CD4-positive, alpha-beta T cell (primary cell): ENCODE results near the gene F11R. TPM values are rescaled to one million over a fixed set of nuclear protein-coding genes. Genes with fewer than 3 reads are reported as not detected.
"Not testable (repeated sequence)": the region's sequence is repeated elsewhere in the genome, so short reads cannot be mapped to it uniquely, and the experiment has no call there.

ENCODE experiments used
- ATAC-seq: fragments of 200-7000 bp; cut with Tn5 transposase; one replicate; pipeline ENCODE4 v1.10.0; 2022; ENCODE audit warnings: mild to moderate bottlenecking; ENCODE audit not compliant: poor library complexity
- CTCF ChIA-PET: fragments of 350-600 bp; sonication (Branson Sonifier 250); formaldehyde crosslinking; loops from one replicate; lab custom pipeline; 2021; ENCODE audit warnings: antibody characterized with exemption, inconsistent platforms; lab: Charles Lee
- POLR2A ChIA-PET: fragments of 350-600 bp; sonication (Branson Sonifier 250); formaldehyde crosslinking; loops from one replicate; lab custom pipeline; 2021; ENCODE audit warnings: antibody characterized with exemption, inconsistent platforms; lab: Charles Lee
- DNase-seq, 14 experiments: peaks; one replicate each; pipeline ENCODE4 v3.0.0-alpha.2; 2013 to 2020; ENCODE audit warnings: mixed read lengths in 2 of 14
- H3K27ac ChIP-seq, 2 donors: one replicate each; pipeline versions ENCODE4 v1.5.1 to v1.7.0; 2013; ENCODE audit warnings: low read length in 2 of 2, low read depth in 1 of 2, mild to moderate bottlenecking in 1 of 2
- H3K27me3 ChIP-seq, 2 experiments: 1 replicate in 1 of 2; 2 replicates in 1 of 2; pipeline versions ENCODE4 v1.6.1 to v1.7.0; 2013; ENCODE audit warnings: low read length in 2 of 2, control low read depth in 1 of 2, mild to moderate bottlenecking in 1 of 2, moderate library complexity in 1 of 2; ENCODE audit not compliant: insufficient read depth in 2 of 2, control insufficient read depth in 1 of 2
- H3K36me3 ChIP-seq: one replicate; pipeline ENCODE4 v1.6.1; 2013; ENCODE audit warnings: low read length, control low read depth; ENCODE audit not compliant: insufficient read depth
- H3K4me1 ChIP-seq: one replicate; pipeline ENCODE4 v1.6.1; 2013; ENCODE audit warnings: low read length, control low read depth; ENCODE audit not compliant: insufficient read depth
- H3K4me3 ChIP-seq: one replicate; pipeline ENCODE4 v1.5.1; 2013; ENCODE audit warnings: mild to moderate bottlenecking, low read length, moderate library complexity
- H3K9me3 ChIP-seq, 2 experiments: 1 replicate in 1 of 2; 2 replicates in 1 of 2; pipeline versions ENCODE4 v1.6.1 to v1.7.0; 2013; ENCODE audit warnings: low read length in 2 of 2, mild to moderate bottlenecking in 2 of 2, control low read depth in 1 of 2, moderate library complexity in 1 of 2; ENCODE audit not compliant: control insufficient read depth in 1 of 2, insufficient read depth in 1 of 2
- H3K27ac Mint-ChIP-seq: one replicate; pipeline ENCODE4 v1.8.0; 2020; ENCODE audit warnings: mixed read lengths
- H3K27me3 Mint-ChIP-seq: one replicate; pipeline ENCODE4 v1.8.0; 2021; ENCODE audit warnings: mixed read lengths
- H3K36me3 Mint-ChIP-seq: one replicate; pipeline ENCODE4 v1.8.0; 2021; ENCODE audit warnings: low read depth, mixed read lengths
- H3K4me1 Mint-ChIP-seq: one replicate; pipeline ENCODE4 v1.8.0; 2021; ENCODE audit warnings: low read depth, mixed read lengths
- H3K4me3 Mint-ChIP-seq: one replicate; pipeline ENCODE4 v1.8.0; 2020; ENCODE audit warnings: mild to moderate bottlenecking, mixed read lengths
- H3K9me3 Mint-ChIP-seq: one replicate; pipeline ENCODE4 v1.8.0; 2020; ENCODE audit warnings: mixed read lengths
- CTCF ChIP-seq: fragments of 200-600 bp; IDR thresholded peaks from one replicate; pipeline ENCODE4 v1.8.0; 2022; ENCODE audit warnings: antibody characterized with exemption, mild to moderate bottlenecking
- intact Hi-C, 2 experiments: fragments of 100-400 bp; cut with DNase I in 1 of 2; cut with micrococcal nuclease in 1 of 2; formaldehyde crosslinking; loops; one replicate each; pipeline versions ENCODE4 v1.15.1 to v1.9.0; 2023 to 2025; cut with DNase I, micrococcal nuclease
- total RNA-seq, 174 experiments: library from RNA in 2 of 174; stranded (reverse) in 2 of 174; gene quantifications; one replicate each; pipeline ENCODE4 v1.2.3 and lab custom pipeline; 2021 to 2026

Gene F11R
- total RNA-seq, 2 experiments from 2014 or later = 15.2 to 16.2 TPM

DNA sequence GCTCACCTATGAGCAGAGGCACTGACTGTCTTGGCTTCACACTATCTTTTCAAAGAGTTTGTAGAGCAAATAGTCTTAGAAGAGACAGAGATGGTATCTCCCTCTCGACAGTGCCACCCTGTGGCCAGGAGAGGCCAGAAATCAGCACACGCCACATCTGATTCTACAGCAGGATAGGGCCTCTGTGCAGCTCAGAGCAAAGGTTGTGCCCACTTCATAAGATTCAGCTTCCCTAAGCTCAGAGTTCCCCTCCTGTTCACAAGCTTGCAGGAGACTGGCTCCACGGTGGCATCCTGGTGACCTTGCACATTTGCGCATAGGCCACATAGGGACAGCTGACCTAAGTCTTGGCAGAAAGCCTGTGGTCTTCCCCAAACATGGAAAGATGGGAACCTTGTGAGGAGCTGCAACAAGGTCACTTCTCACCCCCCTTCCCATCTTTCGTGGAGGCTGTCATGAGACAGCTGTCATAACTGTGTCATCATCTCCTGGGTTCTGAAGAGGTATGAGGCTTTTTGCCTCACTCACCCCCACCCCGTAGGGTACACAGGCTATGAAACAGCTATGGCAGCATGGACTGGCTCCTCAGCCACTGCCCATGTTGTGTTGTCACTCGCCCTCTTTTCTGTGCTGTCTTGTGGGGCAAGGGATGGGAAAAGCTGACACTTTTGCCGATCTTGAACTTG, 69.4 kb downstream of the F11R start:
- peak; percentile 52 to 84 (median 66) for DNase-seq
- intact Hi-C loops = loop anchor here (1.0 to 5.0 kb wide), 4 partner anchors 116 to 270 kb away; no protein-coding TSS in a partner anchor
- H3K4me1 Mint-ChIP-seq = peaks cover 12% of the 10 kb centered on the region
- CTCF ChIA-PET = interaction anchor here (0.7 to 4.0 kb wide), 15 partner anchors 39 to 270 kb away, joined by 3 to 26 read pairs (median 4); no protein-coding TSS in a partner anchor
- no peaks in the 10 kb centered on the region for H3K36me3 ChIP-seq
- no peaks in the 10 kb centered on the region for H3K27me3 ChIP-seq
- no peak overlapping the region for H3K4me3 ChIP-seq
- no peaks in the 10 kb centered on the region for H3K9me3 ChIP-seq
- peak; percentile 68 for TF ChIP-seq CTCF
- POLR2A ChIA-PET = interaction anchor here (1.4 to 2.0 kb wide), 4 partner anchors 114 to 174 kb away, joined by 3 to 8 read pairs (median 6); no protein-coding TSS in a partner anchor
- no peak overlapping the region for H3K4me3 Mint-ChIP-seq
- peaks cover 10% of the 10 kb centered on the region for H3K4me1 ChIP-seq
- peak; percentile 91 for ATAC-seq
- no peak overlapping the region for H3K27ac Mint-ChIP-seq
- H3K27ac ChIP-seq = no peak overlapping the region
- no peaks in the 10 kb centered on the region for H3K36me3 Mint-ChIP-seq
- H3K9me3 Mint-ChIP-seq = no peaks in the 10 kb centered on the region
- no peaks in the 10 kb centered on the region for H3K27me3 Mint-ChIP-seq

DNA sequence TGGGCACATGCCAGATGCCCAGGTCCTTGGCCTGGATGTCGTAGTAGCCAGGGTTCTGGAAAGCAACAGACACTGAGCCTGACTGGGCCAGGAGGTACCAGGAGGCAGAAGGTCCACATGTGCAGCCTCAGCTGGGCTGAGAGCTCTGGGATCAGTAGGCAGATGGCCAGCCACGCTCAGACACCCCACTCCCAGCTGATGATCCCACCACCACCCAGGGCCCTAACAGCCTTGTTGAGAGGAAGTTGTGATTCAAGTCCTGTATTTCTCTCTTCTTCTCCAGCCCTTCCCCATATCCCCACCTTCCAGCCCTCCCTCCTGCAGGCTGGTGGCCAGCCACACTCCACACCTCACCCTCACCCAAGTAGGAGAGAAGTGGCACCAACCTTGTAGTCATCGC, 70.3 kb downstream of the F11R start:
- Histone ChIP-seq H3K27me3 (no peaks in the 10 kb centered on the region), H3K4me3 (no peak overlapping the region), H3K4me1 (peaks cover 10% of the 10 kb centered on the region), H3K27ac (no peak overlapping the region), H3K36me3 (no peaks in the 10 kb centered on the region), H3K9me3 (no peaks in the 10 kb centered on the region)
- ATAC-seq (no peak), DNase-seq (no peak)
- peaks cover 12% of the 10 kb centered on the region for H3K4me1 Mint-ChIP-seq
- POLR2A ChIA-PET = interaction anchor here (2.0 kb wide), 1 partner anchor 113 kb away, joined by 8 read pairs; no protein-coding TSS in a partner anchor
- H3K27me3 Mint-ChIP-seq = no peaks in the 10 kb centered on the region
- no peak overlapping the region for H3K27ac Mint-ChIP-seq
- CTCF ChIA-PET = interaction anchor here (0.6 to 4.0 kb wide), 8 partner anchors 93 to 269 kb away, joined by 3 to 26 read pairs (median 4); no protein-coding TSS in a partner anchor
- no peaks in the 10 kb centered on the region for H3K36me3 Mint-ChIP-seq
- no peak overlapping the region for H3K4me3 Mint-ChIP-seq
- TF ChIP-seq CTCF = no peak
- no peaks in the 10 kb centered on the region for H3K9me3 Mint-ChIP-seq
- intact Hi-C loops = loop anchor here (1.0 to 5.0 kb wide), 4 partner anchors 115 to 269 kb away; no protein-coding TSS in a partner anchor

DNA sequence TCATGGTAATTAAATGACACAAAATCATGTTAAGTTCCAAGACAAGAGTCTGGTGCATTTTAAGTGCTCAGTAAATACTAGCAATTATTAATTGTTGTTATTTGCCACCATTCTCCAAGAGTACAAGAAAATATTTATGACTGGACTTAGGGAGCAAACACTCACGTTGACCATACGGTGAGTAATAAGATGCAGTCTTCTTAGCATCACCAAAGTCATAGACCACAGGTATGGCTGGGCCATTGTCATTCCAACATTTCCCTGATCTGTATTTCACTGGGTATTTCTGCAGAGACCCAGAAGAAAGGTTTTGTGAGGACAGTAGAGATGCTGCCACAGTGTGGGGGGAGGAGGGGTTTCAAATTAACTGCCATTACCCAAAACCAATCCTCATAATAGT, 71.1 kb downstream of the F11R start:
- Mint-ChIP-seq H3K9me3 (no peaks in the 10 kb centered on the region), H3K4me3 (no peak overlapping the region), H3K27ac (no peak overlapping the region), H3K4me1 (peaks cover 12% of the 10 kb centered on the region), H3K27me3 (peaks cover under 1% of the 10 kb centered on the region), H3K36me3 (no peaks in the 10 kb centered on the region)
- ChIA-PET CTCF (no interaction called here), POLR2A (no interaction called here)
- Histone ChIP-seq H3K27ac (no peak overlapping the region), H3K4me3 (no peak overlapping the region), H3K27me3 (peaks cover 0 to under 1% of the 10 kb centered on the region in 2 experiments), H3K4me1 (peaks cover 10% of the 10 kb centered on the region), H3K9me3 (no peaks in the 10 kb centered on the region), H3K36me3 (no peaks in the 10 kb centered on the region)
- no peak for TF ChIP-seq CTCF
- no peak for ATAC-seq
- DNase-seq = no peak
- intact Hi-C loops = loop anchor here in 1 of 2 experiments (5.0 kb wide), 1 partner anchor 173 kb away; no protein-coding TSS in a partner anchor

- H3K27ac Mint-ChIP-seq, H3K36me3 ChIP-seq, H3K27me3 Mint-ChIP-seq, POLR2A ChIA-PET, H3K27me3 ChIP-seq, intact Hi-C loops, H3K9me3 Mint-ChIP-seq, H3K27ac ChIP-seq, H3K36me3 Mint-ChIP-seq, ATAC-seq, H3K4me1 ChIP-seq, H3K9me3 ChIP-seq, DNase-seq, H3K4me3 ChIP-seq, H3K4me3 Mint-ChIP-seq, CTCF ChIA-PET: not testable (repeated sequence)
- peaks cover 11% of the 10 kb centered on the region for H3K4me1 Mint-ChIP-seq
Measured at GRCh38 chr1:160949216-160949880, 71.6 kb downstream of the F11R start.
